Smooth muscle cell (in vitro differentiated cells): ENCODE data around the gene ZNF860. TPM values are rescaled to one million over a fixed set of nuclear protein-coding genes. Genes with fewer than 3 reads are reported as not detected.

ENCODE experiments used
- DNase-seq: peaks from one replicate; lab custom pipeline; 2025; ENCODE audit not compliant: unreplicated experiment; lab: John Stamatoyannopoulos, UW
- H2AFZ ChIP-seq: fragments of 200-600 bp; sonication (generic); 2 replicates; pipeline ENCODE4 v1.6.0; 2016; ENCODE audit warnings: antibody characterized with exemption, low read depth, mild to moderate bottlenecking
- H3F3A ChIP-seq: fragments of 200-600 bp; sonication (generic); 2 replicates; pipeline ENCODE4 v1.6.0; 2017; ENCODE audit warnings: antibody characterized with exemption, low read depth
- H3K27ac ChIP-seq: fragments of 200-600 bp; sonication (generic); 2 replicates; pipeline ENCODE4 v1.5.1; 2016; ENCODE audit warnings: low read depth, mild to moderate bottlenecking
- H3K27me3 ChIP-seq: fragments of 200-600 bp; sonication (generic); 2 replicates; pipeline ENCODE4 v1.6.1; 2016; ENCODE audit warnings: low read depth, mild to moderate bottlenecking
- H3K36me3 ChIP-seq: fragments of 200-600 bp; sonication (generic); 2 replicates; pipeline ENCODE4 v1.5.1; 2016; ENCODE audit warnings: low read depth
- H3K4me1 ChIP-seq: fragments of 200-600 bp; sonication (generic); 2 replicates; pipeline ENCODE4 v1.5.1; 2016; ENCODE audit warnings: low read depth
- H3K4me2 ChIP-seq: fragments of 200-600 bp; sonication (generic); 2 replicates; pipeline ENCODE4 v1.6.0; 2016; ENCODE audit warnings: mild to moderate bottlenecking
- H3K4me3 ChIP-seq: fragments of 200-600 bp; sonication (generic); 2 replicates; pipeline ENCODE4 v1.5.1; 2016; ENCODE audit warnings: mild to moderate bottlenecking
- H3K79me2 ChIP-seq: fragments of 200-600 bp; sonication (generic); 2 replicates; pipeline ENCODE4 v1.6.0; 2016; ENCODE audit warnings: low read depth, mild to moderate bottlenecking
- H3K9ac ChIP-seq: fragments of 200-600 bp; sonication (generic); 2 replicates; pipeline ENCODE4 v1.6.0; 2016; ENCODE audit warnings: low read depth
- H3K9me3 ChIP-seq: fragments of 200-600 bp; sonication (generic); replicated peaks from 2 replicates; pipeline ENCODE4 v1.5.1; 2016; ENCODE audit warnings: low read depth
- H4K20me1 ChIP-seq: fragments of 200-600 bp; sonication (generic); 2 replicates; pipeline ENCODE4 v1.6.0; 2016; ENCODE audit warnings: low read depth
- CTCF ChIP-seq: fragments of 200-600 bp; sonication (generic); IDR thresholded peaks from 2 replicates; pipeline ENCODE4 v1.5.1; 2017; ENCODE audit warnings: borderline replicate concordance, mild to moderate bottlenecking, antibody characterized with exemption; ENCODE audit not compliant: insufficient read depth, poor library complexity, severe bottlenecking
- WGBS: methylation state at CpG from one replicate; pipeline ENCODE4 v1.1.7; 2016; ENCODE audit warnings: low lambda C conversion rate; 5-methylcytosine and 5-hydroxymethylcytosine counted together
- polyA plus RNA-seq: library from polyadenylated mRNA; unstranded; fragments of >200 nt; fragmentation: Nextera tagmentation; extraction: Ambion mirVana; gene quantifications from 2 replicates; pipeline ENCODE4 v1.2.1, GENCODE V29; 2016
- total RNA-seq: library from RNA; depleted of rRNA; stranded (reverse); fragments of >200 nt; gene quantifications from 2 replicates; pipeline ENCODE4 v1.2.3, GENCODE V29; 2014

ZNF860 gene
- total and polyA plus RNA-seq, 2 experiments from 2014 or later = 0.85 to 1.2 TPM

GRCh38 chr3:31947671-31948091 lies 33.9 kb upstream of the ZNF860 start:
- Histone ChIP-seq H3K4me3 (no peak overlapping the region), H3K4me1 (no peaks in the 10 kb centered on the region), H4K20me1 (peaks cover 57% of the 10 kb centered on the region), H3F3A (no peaks in the 10 kb centered on the region), H3K36me3 (no peaks in the 10 kb centered on the region), H3K4me2 (peak overlapping the region; percentile 59), H3K9me3 (no peaks in the 10 kb centered on the region), H2AFZ (no peak overlapping the region), H3K9ac (no peak overlapping the region), H3K79me2 (peaks cover 100% of the 10 kb centered on the region), H3K27ac (peak overlapping the region; percentile 54), H3K27me3 (no peaks in the 10 kb centered on the region)
- TF ChIP-seq CTCF = no peak
- no peak for DNase-seq
- 22% methylated on average over 6 of the region's 6 CpGs for WGBS

DNA sequence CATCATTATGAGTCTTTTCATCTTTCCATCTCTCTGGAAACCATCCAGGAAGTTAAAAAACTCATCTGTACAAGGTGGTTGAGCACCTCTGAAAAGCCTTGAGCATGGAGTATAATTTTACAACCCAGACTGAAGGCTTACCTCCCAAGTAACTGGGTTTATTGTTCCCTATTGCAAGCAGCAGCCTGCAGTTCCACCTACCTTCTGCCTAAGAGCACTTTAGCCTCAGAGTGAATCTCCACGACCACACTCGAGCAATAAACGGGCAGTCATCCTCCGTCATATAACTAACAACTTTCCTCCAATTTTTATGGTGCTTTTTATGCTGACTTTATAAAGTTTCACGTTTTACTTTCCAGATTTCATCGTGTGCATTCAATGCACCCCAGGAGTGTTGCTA lies 33.3 kb upstream of the ZNF860 start:
- Histone ChIP-seq H3F3A (peaks cover under 1% of the 10 kb centered on the region), H3K36me3 (no peaks in the 10 kb centered on the region), H3K79me2 (peaks cover 100% of the 10 kb centered on the region), H2AFZ (no peak overlapping the region), H3K9ac (no peak overlapping the region), H3K27ac (peak overlapping the region; percentile 54), H3K9me3 (no peaks in the 10 kb centered on the region), H3K4me1 (no peaks in the 10 kb centered on the region), H4K20me1 (peaks cover 57% of the 10 kb centered on the region), H3K4me3 (no peak overlapping the region), H3K4me2 (no peak overlapping the region), H3K27me3 (no peaks in the 10 kb centered on the region)
- no peak for TF ChIP-seq CTCF
- no peak for DNase-seq
- WGBS = 78% methylated on average over 6 of the region's 6 CpGs

DNA sequence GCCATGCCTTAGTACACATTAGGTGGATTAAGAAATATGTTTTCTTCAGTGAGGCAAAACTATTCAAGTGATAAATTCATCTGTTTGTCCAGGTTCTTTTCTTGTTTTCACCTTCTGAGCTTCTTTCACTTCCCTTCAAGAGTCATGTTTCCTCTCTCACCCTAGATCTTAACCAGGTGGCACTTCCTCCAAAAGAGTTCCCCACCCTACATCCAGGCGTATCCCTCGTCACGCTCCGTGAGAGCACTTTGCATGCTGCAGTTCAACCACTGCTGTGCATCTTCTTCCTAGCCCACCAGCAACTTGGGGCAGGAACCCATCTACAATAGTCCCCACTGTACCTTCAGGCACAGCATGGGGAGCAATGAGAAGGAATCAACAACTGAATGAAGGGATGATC lies 29.3 kb upstream of the ZNF860 start:
- no peaks in the 10 kb centered on the region for H3K9me3 ChIP-seq
- H3K4me2 ChIP-seq = no peak overlapping the region
- no peak overlapping the region for H2AFZ ChIP-seq
- peaks cover 4% of the 10 kb centered on the region for H3K36me3 ChIP-seq
- DNase-seq = no peak
- H3K27me3 ChIP-seq = no peaks in the 10 kb centered on the region
- peaks cover 9% of the 10 kb centered on the region for H3K4me1 ChIP-seq
- 98% methylated on average over 4 of the region's 4 CpGs for WGBS
- no peak overlapping the region for H3K27ac ChIP-seq
- peaks cover 11% of the 10 kb centered on the region for H3F3A ChIP-seq
- H3K4me3 ChIP-seq = no peak overlapping the region
- H3K79me2 ChIP-seq = peaks cover 100% of the 10 kb centered on the region
- peaks cover 45% of the 10 kb centered on the region for H4K20me1 ChIP-seq
- H3K9ac ChIP-seq = no peak overlapping the region
- TF ChIP-seq CTCF = no peak

GRCh38 chr3:31953091-31953490 lies 28.5 kb upstream of the ZNF860 start:
- Histone ChIP-seq H3K9me3 (no peaks in the 10 kb centered on the region), H3K4me3 (no peak overlapping the region), H3K36me3 (peaks cover 4% of the 10 kb centered on the region), H3K79me2 (peaks cover 100% of the 10 kb centered on the region), H4K20me1 (peaks cover 36% of the 10 kb centered on the region), H3K4me2 (no peak overlapping the region), H3K9ac (no peak overlapping the region), H3K4me1 (peaks cover 11% of the 10 kb centered on the region), H2AFZ (no peak overlapping the region), H3K27me3 (no peaks in the 10 kb centered on the region), H3K27ac (no peak overlapping the region), H3F3A (peaks cover 11% of the 10 kb centered on the region)
- WGBS = 98% methylated on average over 7 of the region's 7 CpGs
- no peak for DNase-seq
- TF ChIP-seq CTCF = no peak
